Measurements from ENCODE around the gene C2CD2L. TPM values are rescaled to one million over a fixed set of nuclear protein-coding genes. Genes with fewer than 3 reads are reported as not detected.
A peak's percentile ranks its signal among the peaks of the same experiment; 100 is the strongest.

C2CD2L gene
- total and polyA plus RNA-seq, 2 of the 13 experiments (the other 11 are each of a cell fraction or from before 2014, with no cell fraction given), result 3.7 to 5.5 TPM

GRCh38 chr11:119084663-119085436 is 22.3 kb upstream of the C2CD2L start, which contains the start of gene HMBS (continued):
- TF ChIP-seq LRRFIP1 (CRISPR knock-in tag; conservative IDR thresholded peaks at IDR 0.05) (no peak), SYNCRIP (IDR thresholded peaks at IDR 0.05; ENCODE audit: insufficient read depth, low read depth, low read length) (no peak), HNF1A (IDR thresholded peaks at IDR 0.05; ENCODE audit: low read depth) (no peak), HNF1A (CRISPR knock-in tag; IDR thresholded peaks at IDR 0.05; ENCODE audit: borderline replicate concordance) (peak; percentile 76; the same call in 1 of the 2 replicates), ZIK1 (CRISPR knock-in tag; IDR thresholded peaks at IDR 0.05; ENCODE audit: borderline replicate concordance, low read depth) (peak; percentile 78; the same call in 1 of the 2 replicates), SP2 (CRISPR knock-in tag; IDR thresholded peaks at IDR 0.05) (peak; percentile 85), ZNF75D (CRISPR knock-in tag; IDR thresholded peaks at IDR 0.05; ENCODE audit: borderline replicate concordance) (no peak), ELK4 (CRISPR knock-in tag; IDR thresholded peaks at IDR 0.05; ENCODE audit: borderline replicate concordance) (no peak), ISL2 (CRISPR knock-in tag; IDR thresholded peaks at IDR 0.05) (peak; percentile 48), ZHX1 (CRISPR knock-in tag; IDR thresholded peaks at IDR 0.05; ENCODE audit: low read depth) (0 out of 2 replicates have a peak, but pooled peaks have one; percentile 31), HMGXB4 (CRISPR knock-in tag; IDR thresholded peaks at IDR 0.05; ENCODE audit: borderline replicate concordance in 1 of 2, low read depth in 1 of 2) (peak; percentile 70 to 78; a peak in 3 of 4 replicates)

All from HepG2 (cell line).